ENCODE results near the gene PGK2.
"Not testable (repeated sequence)": the region's sequence is repeated elsewhere in the genome, so short reads cannot be mapped to it uniquely, and the experiment has no call there.

PGK2 gene

GRCh38 chr6:49787176-49787575, at the start of gene PGK2:
Gene PGK2 (minus strand): TSS chr6:49787285. CDS start chr6:49787187, 98 bp downstream.
- no peak within 1 kb of the TSS for H3K27ac Mint-ChIP-seq
- H3K9me3 Mint-ChIP-seq = peaks cover 2% of the 10 kb centered on the region
- H3K36me3 Mint-ChIP-seq = no peaks in the 10 kb centered on the region
- H3K4me3 Mint-ChIP-seq = no peak within 1 kb of the TSS
- no peaks in the 10 kb centered on the region for H3K27me3 Mint-ChIP-seq
- H3K4me1 Mint-ChIP-seq = no peaks in the 10 kb centered on the region
- no peak for DNase-seq
- CTCF ChIA-PET = no interaction called here

GRCh38 chr6:49835140-49835539, 48.1 kb upstream of the PGK2 start:
- Mint-ChIP-seq H3K9me3 (no peaks in the 10 kb centered on the region), H3K4me1 (no peaks in the 10 kb centered on the region), H3K4me3 (no peak overlapping the region), H3K27me3 (no peaks in the 10 kb centered on the region), H3K36me3 (no peaks in the 10 kb centered on the region), H3K27ac (no peak overlapping the region)
- DNase-seq = no peak
- CTCF ChIA-PET = interaction anchor here (1.1 kb wide), 1 partner anchor 12 kb away, joined by 4 read pairs; no protein-coding TSS in a partner anchor

- no peak overlapping the region for H3K4me3 Mint-ChIP-seq
- H3K27ac Mint-ChIP-seq = no peak overlapping the region
- H3K36me3 Mint-ChIP-seq = no peaks in the 10 kb centered on the region
- no peak for DNase-seq
- H3K9me3 Mint-ChIP-seq = no peaks in the 10 kb centered on the region
- CTCF ChIA-PET = no interaction called here
- no peaks in the 10 kb centered on the region for H3K4me1 Mint-ChIP-seq
- no peaks in the 10 kb centered on the region for H3K27me3 Mint-ChIP-seq
Measured at GRCh38 chr6:49833386-49833785, 46.3 kb upstream of the PGK2 start.

- H3K36me3 Mint-ChIP-seq = no peaks in the 10 kb centered on the region
- no peak overlapping the region for H3K27ac Mint-ChIP-seq
- CTCF ChIA-PET = no interaction called here
- no peaks in the 10 kb centered on the region for H3K9me3 Mint-ChIP-seq
- no peaks in the 10 kb centered on the region for H3K4me1 Mint-ChIP-seq
- H3K27me3 Mint-ChIP-seq = no peaks in the 10 kb centered on the region
- no peak overlapping the region for H3K4me3 Mint-ChIP-seq
- DNase-seq = no peak
Measured at GRCh38 chr6:49826743-49827406, 39.8 kb upstream of the PGK2 start.

GRCh38 chr6:49815166-49815565, 28.1 kb upstream of the PGK2 start:
- no peak overlapping the region for H3K27ac Mint-ChIP-seq
- H3K4me3 Mint-ChIP-seq = no peak overlapping the region
- DNase-seq = no peak
- H3K4me1 Mint-ChIP-seq = no peaks in the 10 kb centered on the region
- H3K9me3 Mint-ChIP-seq = no peaks in the 10 kb centered on the region
- CTCF ChIA-PET = no interaction called here
- H3K27me3 Mint-ChIP-seq = no peaks in the 10 kb centered on the region
- no peaks in the 10 kb centered on the region for H3K36me3 Mint-ChIP-seq

GRCh38 chr6:49813248-49813647, 26.2 kb upstream of the PGK2 start:
- Mint-ChIP-seq H3K9me3 (no peaks in the 10 kb centered on the region), H3K4me1 (no peaks in the 10 kb centered on the region), H3K4me3 (no peak overlapping the region), H3K36me3 (no peaks in the 10 kb centered on the region), H3K27me3 (no peaks in the 10 kb centered on the region), H3K27ac (no peak overlapping the region)
- no peak for DNase-seq
- CTCF ChIA-PET = no interaction called here

- Mint-ChIP-seq H3K4me3 (no peak overlapping the region), H3K36me3 (no peaks in the 10 kb centered on the region)
Measured at GRCh38 chr6:49806145-49806544, 19.1 kb upstream of the PGK2 start.

GRCh38 chr6:49805246-49805645, 18.2 kb upstream of the PGK2 start:
- no peak for DNase-seq
- H3K36me3 Mint-ChIP-seq = no peaks in the 10 kb centered on the region
- no peaks in the 10 kb centered on the region for H3K4me1 Mint-ChIP-seq
- no peak overlapping the region for H3K4me3 Mint-ChIP-seq
- CTCF ChIA-PET = no interaction called here
- H3K27ac Mint-ChIP-seq = no peak overlapping the region
- H3K27me3 Mint-ChIP-seq = no peaks in the 10 kb centered on the region
- peaks cover 7% of the 10 kb centered on the region for H3K9me3 Mint-ChIP-seq

More at GRCh38 chr6:49806145-49806544, 19.1 kb upstream of the PGK2 start:
- Mint-ChIP-seq H3K9me3 (peaks cover 7% of the 10 kb centered on the region), H3K27me3 (no peaks in the 10 kb centered on the region), H3K27ac (no peak overlapping the region), H3K4me1 (no peaks in the 10 kb centered on the region)
- CTCF ChIA-PET = no interaction called here
- DNase-seq = no peak

GRCh38 chr6:49801525-49801924, 14.4 kb upstream of the PGK2 start:
- Mint-ChIP-seq H3K4me3 (no peak overlapping the region), H3K27me3 (no peaks in the 10 kb centered on the region), H3K36me3 (no peaks in the 10 kb centered on the region), H3K4me1 (no peaks in the 10 kb centered on the region), H3K9me3 (peaks cover 5% of the 10 kb centered on the region), H3K27ac (no peak overlapping the region)
- CTCF ChIA-PET = no interaction called here
- no peak for DNase-seq

GRCh38 chr6:49799090-49799489, 12.0 kb upstream of the PGK2 start:
- no peaks in the 10 kb centered on the region for H3K4me1 Mint-ChIP-seq
- CTCF ChIA-PET = no interaction called here
- H3K9me3 Mint-ChIP-seq = no peaks in the 10 kb centered on the region
- no peak overlapping the region for H3K27ac Mint-ChIP-seq
- no peak for DNase-seq
- no peaks in the 10 kb centered on the region for H3K27me3 Mint-ChIP-seq
- no peak overlapping the region for H3K4me3 Mint-ChIP-seq
- H3K36me3 Mint-ChIP-seq = no peaks in the 10 kb centered on the region

- H3K4me3 Mint-ChIP-seq, H3K9me3 Mint-ChIP-seq, H3K27me3 Mint-ChIP-seq, H3K4me1 Mint-ChIP-seq, CTCF ChIA-PET, H3K27ac Mint-ChIP-seq, H3K36me3 Mint-ChIP-seq, DNase-seq: not testable (repeated sequence)
Measured at GRCh38 chr6:49796842-49797455, 9.9 kb upstream of the PGK2 start.

- Mint-ChIP-seq H3K9me3 (peaks cover 2% of the 10 kb centered on the region), H3K4me3 (no peak overlapping the region), H3K27ac (no peak overlapping the region), H3K27me3 (no peaks in the 10 kb centered on the region), H3K36me3 (no peaks in the 10 kb centered on the region), H3K4me1 (no peaks in the 10 kb centered on the region)
- CTCF ChIA-PET = no interaction called here
- no peak for DNase-seq
Measured at GRCh38 chr6:49790341-49790740, 3.3 kb upstream of the PGK2 start.

GRCh38 chr6:49784272-49784671, 2.8 kb downstream of the PGK2 start:
- Mint-ChIP-seq H3K27me3 (no peaks in the 10 kb centered on the region), H3K36me3 (no peaks in the 10 kb centered on the region), H3K27ac (no peak overlapping the region), H3K9me3 (peaks cover 2% of the 10 kb centered on the region), H3K4me3 (no peak overlapping the region), H3K4me1 (no peaks in the 10 kb centered on the region)
- CTCF ChIA-PET = no interaction called here
- DNase-seq = no peak

GRCh38 chr6:49782725-49783124, 4.4 kb downstream of the PGK2 start:
- no peaks in the 10 kb centered on the region for H3K36me3 Mint-ChIP-seq
- no peaks in the 10 kb centered on the region for H3K4me1 Mint-ChIP-seq
- H3K27ac Mint-ChIP-seq = no peak overlapping the region
- peaks cover 2% of the 10 kb centered on the region for H3K9me3 Mint-ChIP-seq
- no peaks in the 10 kb centered on the region for H3K27me3 Mint-ChIP-seq
- H3K4me3 Mint-ChIP-seq = no peak overlapping the region
- no peak for DNase-seq
- CTCF ChIA-PET = no interaction called here

GRCh38 chr6:49782293-49782692, 4.8 kb downstream of the PGK2 start:
- H3K27ac Mint-ChIP-seq = no peak overlapping the region
- no peak for DNase-seq
- H3K4me1 Mint-ChIP-seq = no peaks in the 10 kb centered on the region
- no peaks in the 10 kb centered on the region for H3K36me3 Mint-ChIP-seq
- H3K4me3 Mint-ChIP-seq = no peak overlapping the region
- no peaks in the 10 kb centered on the region for H3K27me3 Mint-ChIP-seq
- H3K9me3 Mint-ChIP-seq = no peaks in the 10 kb centered on the region
- CTCF ChIA-PET = no interaction called here

Measured in activated naive CD4-positive, alpha-beta T cell treated with anti-CD3 and anti-CD28 coated beads, Interleukin-2, amount 10 ng/mL, durations not matched to agents 7 days and 5 days (primary cell).